WERI-Rb-1 (cell line): ENCODE measurements around the gene TSPAN7.

Experiments used
- DNase-seq: peaks from one replicate; pipeline ENCODE4 v3.0.0-alpha.2; 2020
- H3K27ac ChIP-seq: fragments of 250-450 bp; sonication (Bioruptor Pico); 2 replicates; pipeline ENCODE4 v1.5.1; 2020; ENCODE audit warnings: mild to moderate bottlenecking, moderate library complexity
- H3K27me3 ChIP-seq: fragments of 250-450 bp; sonication (Bioruptor Pico); 2 replicates; pipeline ENCODE4 v1.5.1; 2021; ENCODE audit warnings: mild to moderate bottlenecking, low read depth, moderate library complexity; ENCODE audit not compliant: insufficient read depth, severe bottlenecking
- H3K36me3 ChIP-seq: fragments of 250-450 bp; sonication (Bioruptor Pico); 2 replicates; pipeline ENCODE4 v1.5.1; 2020; ENCODE audit warnings: mild to moderate bottlenecking, moderate library complexity
- H3K4me3 ChIP-seq: 2 replicates; pipeline ENCODE4 v1.5.1; 2011; ENCODE audit warnings: low read depth, mild to moderate bottlenecking, control low read depth, low read length
- H3K9me3 ChIP-seq: fragments of 250-450 bp; sonication (Bioruptor Pico); 2 replicates; pipeline ENCODE4 v1.5.1; 2021; ENCODE audit warnings: mild to moderate bottlenecking, moderate library complexity; ENCODE audit not compliant: severe bottlenecking
- TF ChIP-seq, protein P1 (sequence below): IDR thresholded peaks from 2 replicates; pipeline ENCODE4 v1.5.1; 2011; ENCODE audit warnings: low read depth, mild to moderate bottlenecking, control low read depth, inconsistent platforms, low read length

TSPAN7 gene

DNA sequence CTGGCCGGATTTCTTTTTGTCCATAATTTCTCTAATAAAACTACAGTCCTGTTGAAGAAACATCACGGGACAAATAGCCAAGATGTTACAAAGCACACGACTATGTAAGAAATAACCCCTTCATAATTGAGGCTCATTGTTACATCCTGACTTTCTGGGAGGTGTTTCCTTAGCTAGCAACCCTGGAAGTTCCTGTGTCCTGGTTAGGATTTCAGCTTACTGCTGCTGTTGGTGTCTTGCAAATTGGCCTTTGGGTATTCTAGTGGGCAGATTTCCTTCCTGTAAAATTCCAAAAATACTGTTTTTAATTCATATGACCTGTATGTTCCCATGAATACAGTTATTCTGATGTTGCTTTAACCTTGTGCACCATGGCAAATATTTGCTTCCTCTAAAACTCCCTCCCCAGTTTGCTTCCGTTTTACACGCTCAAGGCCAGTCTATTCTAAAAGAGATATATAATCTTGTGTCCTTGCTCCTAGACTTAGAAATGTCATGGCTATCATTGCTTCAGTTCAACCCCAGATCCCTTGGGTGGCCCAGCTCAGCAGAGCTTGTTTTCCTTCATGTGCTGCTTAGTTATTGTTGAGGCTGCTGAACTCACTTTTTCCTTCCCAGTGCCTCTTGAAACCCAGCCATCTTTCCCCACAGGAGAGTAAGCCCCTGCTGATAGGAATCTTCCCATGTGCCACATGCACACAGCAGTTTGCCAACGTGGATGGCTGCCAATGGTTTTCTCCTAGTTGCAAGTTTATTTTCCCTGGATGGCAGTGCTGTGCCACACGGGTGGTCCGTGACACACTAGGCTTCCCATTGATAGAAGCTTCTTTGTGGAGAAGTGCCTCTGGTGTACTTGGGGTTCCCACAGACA lies 75.8 kb downstream of the TSPAN7 start:
- peaks cover 3% of the 10 kb centered on the region for H3K27me3 ChIP-seq
- H3K27ac ChIP-seq = no peak overlapping the region
- H3K4me3 ChIP-seq = no peak overlapping the region
- no peak for DNase-seq
- no peaks in the 10 kb centered on the region for H3K9me3 ChIP-seq
- H3K36me3 ChIP-seq = no peaks in the 10 kb centered on the region
- TF ChIP-seq, protein P1, sequence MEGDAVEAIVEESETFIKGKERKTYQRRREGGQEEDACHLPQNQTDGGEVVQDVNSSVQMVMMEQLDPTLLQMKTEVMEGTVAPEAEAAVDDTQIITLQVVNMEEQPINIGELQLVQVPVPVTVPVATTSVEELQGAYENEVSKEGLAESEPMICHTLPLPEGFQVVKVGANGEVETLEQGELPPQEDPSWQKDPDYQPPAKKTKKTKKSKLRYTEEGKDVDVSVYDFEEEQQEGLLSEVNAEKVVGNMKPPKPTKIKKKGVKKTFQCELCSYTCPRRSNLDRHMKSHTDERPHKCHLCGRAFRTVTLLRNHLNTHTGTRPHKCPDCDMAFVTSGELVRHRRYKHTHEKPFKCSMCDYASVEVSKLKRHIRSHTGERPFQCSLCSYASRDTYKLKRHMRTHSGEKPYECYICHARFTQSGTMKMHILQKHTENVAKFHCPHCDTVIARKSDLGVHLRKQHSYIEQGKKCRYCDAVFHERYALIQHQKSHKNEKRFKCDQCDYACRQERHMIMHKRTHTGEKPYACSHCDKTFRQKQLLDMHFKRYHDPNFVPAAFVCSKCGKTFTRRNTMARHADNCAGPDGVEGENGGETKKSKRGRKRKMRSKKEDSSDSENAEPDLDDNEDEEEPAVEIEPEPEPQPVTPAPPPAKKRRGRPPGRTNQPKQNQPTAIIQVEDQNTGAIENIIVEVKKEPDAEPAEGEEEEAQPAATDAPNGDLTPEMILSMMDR = no peak

DNA sequence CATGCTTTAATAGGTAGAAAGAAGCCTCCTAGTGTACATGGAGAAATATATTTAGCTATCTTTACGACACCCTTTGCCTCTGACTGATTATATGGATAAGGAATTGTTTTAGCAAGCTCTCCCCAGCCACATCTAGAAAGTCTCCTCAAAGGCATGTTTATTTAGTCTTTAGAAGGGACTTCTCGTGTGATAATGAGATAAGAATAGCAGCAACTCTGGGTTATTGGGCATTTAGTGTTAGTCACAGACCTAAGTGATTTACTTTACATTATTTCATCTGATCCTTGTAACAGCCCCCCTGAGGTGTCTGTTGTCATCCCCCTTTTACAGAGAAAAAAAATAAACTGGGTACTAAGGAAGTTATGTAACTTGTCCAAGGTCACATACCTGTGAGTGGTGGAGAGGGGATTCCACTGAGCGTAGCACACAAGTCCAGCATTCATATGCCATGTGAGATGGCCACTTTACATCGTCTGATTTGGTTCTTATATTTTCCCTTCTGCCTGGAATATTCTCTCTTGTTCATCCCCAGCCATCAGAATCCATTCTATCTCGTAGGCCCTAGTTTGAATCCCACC lies 77.7 kb downstream of the TSPAN7 start:
- no peak for DNase-seq
- no peaks in the 10 kb centered on the region for H3K9me3 ChIP-seq
- peaks cover 5% of the 10 kb centered on the region for H3K27me3 ChIP-seq
- H3K4me3 ChIP-seq = no peak overlapping the region
- no peak overlapping the region for H3K27ac ChIP-seq
- TF ChIP-seq, protein P1 = no peak
- H3K36me3 ChIP-seq = no peaks in the 10 kb centered on the region

DNA sequence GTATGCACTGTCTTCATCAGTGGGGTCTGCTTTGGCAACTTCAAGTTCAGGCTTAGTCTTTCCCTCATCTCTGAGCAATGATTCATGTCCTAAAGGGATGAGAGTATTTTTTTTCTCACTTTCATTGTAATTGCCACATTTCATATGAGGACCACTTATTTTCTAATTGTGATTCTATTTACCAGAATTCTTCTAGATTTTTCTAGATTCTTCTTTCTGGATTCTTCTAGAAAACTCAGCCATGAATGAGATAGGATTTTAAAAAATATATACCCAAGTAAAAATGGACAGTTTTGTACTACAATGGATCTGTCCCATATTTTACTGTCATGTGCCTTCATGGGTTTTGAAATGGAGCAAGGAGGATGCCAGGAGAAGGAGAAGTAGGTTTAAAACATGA lies 78.4 kb downstream of the TSPAN7 start:
- H3K4me3 ChIP-seq = no peak overlapping the region
- DNase-seq = no peak
- H3K9me3 ChIP-seq = no peaks in the 10 kb centered on the region
- TF ChIP-seq, protein P1 = no peak
- no peak overlapping the region for H3K27ac ChIP-seq
- peaks cover 6% of the 10 kb centered on the region for H3K27me3 ChIP-seq
- H3K36me3 ChIP-seq = no peaks in the 10 kb centered on the region

DNA sequence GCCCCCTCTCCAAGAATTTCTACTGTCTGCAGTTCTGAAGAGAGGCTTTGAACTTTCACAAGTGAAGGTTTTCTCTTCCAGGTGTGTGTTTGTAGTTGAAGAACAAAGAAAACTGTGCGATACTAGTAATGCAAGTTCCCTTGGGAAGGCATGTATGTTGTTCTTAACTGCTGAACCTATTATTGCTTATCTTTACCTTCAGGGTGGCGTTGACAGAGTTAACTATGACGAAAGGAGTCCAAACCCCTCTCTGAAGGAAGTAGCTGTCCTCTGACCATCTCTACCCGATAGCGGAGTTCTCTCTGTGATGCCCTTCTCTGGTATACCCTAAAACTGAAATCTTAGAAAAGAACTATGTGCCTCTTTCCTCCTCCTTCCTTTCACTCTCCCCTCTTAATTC lies 79.9 kb downstream of the TSPAN7 start:
- Histone ChIP-seq H3K27me3 (peaks cover 6% of the 10 kb centered on the region), H3K27ac (no peak overlapping the region), H3K36me3 (no peaks in the 10 kb centered on the region), H3K4me3 (no peak overlapping the region), H3K9me3 (no peaks in the 10 kb centered on the region)
- no peak for DNase-seq
- TF ChIP-seq, protein P1 = no peak

DNA sequence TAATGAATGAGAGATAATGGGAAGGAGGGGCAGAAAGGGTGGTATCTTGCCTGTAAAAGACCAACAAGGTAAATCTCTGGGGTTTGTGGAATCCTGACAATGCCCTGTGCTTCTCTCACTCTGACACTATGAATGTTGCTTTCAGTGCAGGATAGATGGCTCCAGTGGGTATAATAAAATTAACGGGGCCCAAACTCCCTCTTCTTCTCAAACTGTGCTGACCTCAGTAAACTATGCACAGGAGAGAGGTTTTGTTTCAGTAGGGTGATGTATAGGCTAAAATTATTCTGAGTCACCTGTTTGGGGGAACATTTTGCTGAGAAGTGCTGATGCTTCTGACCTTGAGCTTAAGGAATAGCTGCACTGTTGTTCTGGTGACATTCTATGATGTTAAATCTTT lies 82.6 kb downstream of the TSPAN7 start:
- Histone ChIP-seq H3K27me3 (peaks cover 6% of the 10 kb centered on the region), H3K27ac (no peak overlapping the region), H3K36me3 (no peaks in the 10 kb centered on the region)

More for the DNA sequence above, 82.6 kb downstream of the TSPAN7 start:
- Histone ChIP-seq H3K4me3 (no peak overlapping the region), H3K9me3 (no peaks in the 10 kb centered on the region)
- TF ChIP-seq, protein P1 = no peak
- DNase-seq = no peak
